Measurements from ENCODE around the gene CHD9. TPM values are rescaled to one million over a fixed set of nuclear protein-coding genes. Genes with fewer than 3 reads are reported as not detected.

The CHD9 gene
- total RNA-seq, 1 experiment from 2014 or later, result 18.9 TPM

GRCh38 chr16:53061256-53061655 lies 6.5 kb downstream of the CHD9 start:
- no peak overlapping the region for H3K4me3 ChIP-seq (replicated peaks in 1 of 2; ENCODE audit: low read depth in 1 of 2, low read length in 2 of 2)
- DNase-seq (ENCODE audit: low read depth, low spot score) (no peak), ATAC-seq (no peak)
- intact Hi-C loops (cut with micrococcal nuclease), result no loop called here
- 0 out of 2 replicates have a peak, but pooled peaks cover 4% of the 10 kb centered on the region for H4K20me1 ChIP-seq (ENCODE audit: insufficient read depth)
- TF ChIP-seq POLR2AphosphoS5 (IDR thresholded peaks at IDR 0.05; ENCODE audit: low read depth, low read length), result no peak
- TF ChIP-seq, protein P1, sequence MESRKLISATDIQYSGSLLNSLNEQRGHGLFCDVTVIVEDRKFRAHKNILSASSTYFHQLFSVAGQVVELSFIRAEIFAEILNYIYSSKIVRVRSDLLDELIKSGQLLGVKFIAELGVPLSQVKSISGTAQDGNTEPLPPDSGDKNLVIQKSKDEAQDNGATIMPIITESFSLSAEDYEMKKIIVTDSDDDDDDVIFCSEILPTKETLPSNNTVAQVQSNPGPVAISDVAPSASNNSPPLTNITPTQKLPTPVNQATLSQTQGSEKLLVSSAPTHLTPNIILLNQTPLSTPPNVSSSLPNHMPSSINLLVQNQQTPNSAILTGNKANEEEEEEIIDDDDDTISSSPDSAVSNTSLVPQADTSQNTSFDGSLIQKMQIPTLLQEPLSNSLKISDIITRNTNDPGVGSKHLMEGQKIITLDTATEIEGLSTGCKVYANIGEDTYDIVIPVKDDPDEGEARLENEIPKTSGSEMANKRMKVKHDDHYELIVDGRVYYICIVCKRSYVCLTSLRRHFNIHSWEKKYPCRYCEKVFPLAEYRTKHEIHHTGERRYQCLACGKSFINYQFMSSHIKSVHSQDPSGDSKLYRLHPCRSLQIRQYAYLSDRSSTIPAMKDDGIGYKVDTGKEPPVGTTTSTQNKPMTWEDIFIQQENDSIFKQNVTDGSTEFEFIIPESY (IDR thresholded peaks at IDR 0.05; ENCODE audit: extremely low read depth, insufficient replicate concordance, low read length), result no peak
- no peak for TF ChIP-seq SP1 (IDR thresholded peaks at IDR 0.05; ENCODE audit: low read depth)
- TF ChIP-seq ELF1 (IDR thresholded peaks at IDR 0.05; ENCODE audit: borderline replicate concordance, low read depth), result no peak
- TF ChIP-seq TCF7L2 (IDR thresholded peaks at IDR 0.05; ENCODE audit: borderline replicate concordance, extremely low read depth, insufficient read depth, insufficient read length), result no peak
- TF ChIP-seq ZNF274 (IDR thresholded peaks at IDR 0.05; ENCODE audit: low read depth, low read length), result no peak
- no peak for TF ChIP-seq CTCF (IDR thresholded peaks at IDR 0.05 in 2 of 3, conservative IDR thresholded peaks at IDR 0.05 in 1 of 3; ENCODE audit: borderline replicate concordance in 1 of 3, insufficient read depth in 1 of 3, low read depth in 2 of 3, low read length in 2 of 3)
- no peak for TF ChIP-seq CEBPB (IDR thresholded peaks at IDR 0.05; ENCODE audit: low read depth)
- no peak for TF ChIP-seq ATF3 (IDR thresholded peaks at IDR 0.05)
- TF ChIP-seq RAD21 (IDR thresholded peaks at IDR 0.05; ENCODE audit: low read depth), result no peak
- no peak for TF ChIP-seq FOSL1 (IDR thresholded peaks at IDR 0.05; ENCODE audit: low read depth)
- H3K27me3 ChIP-seq (ENCODE audit: insufficient read depth, low read length), result no peaks in the 10 kb centered on the region
- no peaks in the 10 kb centered on the region for H3K36me3 ChIP-seq (ENCODE audit: control insufficient read depth in 1 of 2, insufficient read depth in 2 of 2, low read length in 2 of 2)
- no peaks in the 10 kb centered on the region for H3K9me3 ChIP-seq (ENCODE audit: control insufficient read depth in 1 of 2, insufficient read depth in 1 of 2, low read depth in 1 of 2, low read length in 2 of 2)
- ChIA-PET POLR2A (no interaction called here), CTCF (interaction anchor here (1.0 to 1.1 kb wide), 2 partner anchors 222 kb away, joined by 3 read pairs; no protein-coding TSS in a partner anchor), RAD21 (ENCODE audit: low non-redundant PET in 1 of 2, low total read pairs in 2 of 2, uncharacterized antibody in 2 of 2, unreplicated experiment in 2 of 2) (no interaction called here)
- H3K27ac ChIP-seq (ENCODE audit: low read depth, low read length), result no peak overlapping the region
- no TSS peak for BruUV-seq (replicated peaks)
- no peaks in the 10 kb centered on the region for H3K9me2 ChIP-seq (ENCODE audit: insufficient read depth)
- H3K9ac ChIP-seq (ENCODE audit: low read length), result no peak overlapping the region
- H3K79me2 ChIP-seq (ENCODE audit: insufficient read depth, low read length), result peaks cover 90% of the 10 kb centered on the region
- H3K4me2 ChIP-seq (ENCODE audit: low read length), result peak overlapping the region; percentile 52
- peaks cover 15 to 24% of the 10 kb centered on the region in 2 experiments for H3K4me1 ChIP-seq (ENCODE audit: control insufficient read depth in 1 of 2, insufficient read depth in 2 of 2, low read length in 2 of 2)
- no peak overlapping the region for H2AFZ ChIP-seq (ENCODE audit: low read depth, low read length, poor library complexity, severe bottlenecking)

Measured in HCT116 (cell line).